Left renal cortex interstitium (tissue), 4 donors: ENCODE results near the gene SYTL3. TPM values are rescaled to one million over a fixed set of nuclear protein-coding genes. Genes with fewer than 3 reads are reported as not detected.
A peak's percentile ranks its signal among the peaks of the same experiment; 100 is the strongest.
"Not testable (repeated sequence)": the region's sequence is repeated elsewhere in the genome, so short reads cannot be mapped to it uniquely, and the experiment has no call there.

Experiments
- DNase-seq, 4 donors: peaks; one replicate each; pipeline ENCODE4 v3.0.0-alpha.2; 2013; ENCODE audit warnings: low read depth in 4 of 4, low spot score in 2 of 4, missing footprints in 1 of 4
- polyA plus RNA-seq, 4 donors: library from polyadenylated mRNA; unstranded; fragments of 120-200 nt; gene quantifications; one replicate each; pipeline ENCODE4 v1.2.1, GENCODE V29; 2013; ENCODE audit not compliant: insufficient read length in 4 of 4

The SYTL3 gene
- 1 to 10 TPM; 3.3 to 4.8 (median 3.5) TPM for polyA plus RNA-seq

GRCh38 chr6:158649289-158650143, at the start of gene SYTL3:
Gene SYTL3 (plus strand): TSS chr6:158650054. CDS start chr6:158663269, 13,215 bp downstream.
- no peak for DNase-seq

- DNase-seq, result no peak
These were observed 46.4 kb upstream of the SYTL3 start for GRCh38 chr6:158603261-158604047.

GRCh38 chr6:158604048-158604406, 45.8 kb upstream of the SYTL3 start:
- no peak for DNase-seq

GRCh38 chr6:158605266-158605878, 44.5 kb upstream of the SYTL3 start:
- peak in 1 of 4 donors; percentile 56 for DNase-seq

- not testable (repeated sequence) for DNase-seq
These were observed 43.8 kb upstream of the SYTL3 start for GRCh38 chr6:158606011-158606410.

- DNase-seq, result no peak
These were observed 42.9 kb upstream of the SYTL3 start for GRCh38 chr6:158606935-158607334.

- DNase-seq, result no peak
These were observed 42.3 kb upstream of the SYTL3 start for GRCh38 chr6:158607411-158608170.

GRCh38 chr6:158608221-158608620, 41.6 kb upstream of the SYTL3 start:
- DNase-seq, result no peak

GRCh38 chr6:158609455-158610155, 40.2 kb upstream of the SYTL3 start:
- DNase-seq, result no peak

GRCh38 chr6:158610319-158610968, 39.4 kb upstream of the SYTL3 start:
- DNase-seq, result no peak

GRCh38 chr6:158611039-158611438, 38.8 kb upstream of the SYTL3 start:
- DNase-seq, result no peak

- DNase-seq, result no peak
These were observed 38.1 kb upstream of the SYTL3 start for GRCh38 chr6:158611541-158612370.

GRCh38 chr6:158614606-158615005, 35.2 kb upstream of the SYTL3 start:
- DNase-seq, result not testable (repeated sequence)

GRCh38 chr6:158618289-158618688, 31.6 kb upstream of the SYTL3 start:
- DNase-seq, result not testable (repeated sequence)

- no peak for DNase-seq
These were observed 29.7 kb upstream of the SYTL3 start for GRCh38 chr6:158619922-158620801.

GRCh38 chr6:158620963-158621693, 28.7 kb upstream of the SYTL3 start:
- no peak for DNase-seq
